Right hindlimb (tissue), 1 donor: ENCODE measurements around the gene ZBTB48.
"Not testable (repeated sequence)": the region's sequence is repeated elsewhere in the genome, so short reads cannot be mapped to it uniquely, and the experiment has no call there.

ENCODE experiments used
- DNase-seq: peaks from one replicate; pipeline ENCODE4 v3.0.0-alpha.2; 2018

ZBTB48 gene

DNA sequence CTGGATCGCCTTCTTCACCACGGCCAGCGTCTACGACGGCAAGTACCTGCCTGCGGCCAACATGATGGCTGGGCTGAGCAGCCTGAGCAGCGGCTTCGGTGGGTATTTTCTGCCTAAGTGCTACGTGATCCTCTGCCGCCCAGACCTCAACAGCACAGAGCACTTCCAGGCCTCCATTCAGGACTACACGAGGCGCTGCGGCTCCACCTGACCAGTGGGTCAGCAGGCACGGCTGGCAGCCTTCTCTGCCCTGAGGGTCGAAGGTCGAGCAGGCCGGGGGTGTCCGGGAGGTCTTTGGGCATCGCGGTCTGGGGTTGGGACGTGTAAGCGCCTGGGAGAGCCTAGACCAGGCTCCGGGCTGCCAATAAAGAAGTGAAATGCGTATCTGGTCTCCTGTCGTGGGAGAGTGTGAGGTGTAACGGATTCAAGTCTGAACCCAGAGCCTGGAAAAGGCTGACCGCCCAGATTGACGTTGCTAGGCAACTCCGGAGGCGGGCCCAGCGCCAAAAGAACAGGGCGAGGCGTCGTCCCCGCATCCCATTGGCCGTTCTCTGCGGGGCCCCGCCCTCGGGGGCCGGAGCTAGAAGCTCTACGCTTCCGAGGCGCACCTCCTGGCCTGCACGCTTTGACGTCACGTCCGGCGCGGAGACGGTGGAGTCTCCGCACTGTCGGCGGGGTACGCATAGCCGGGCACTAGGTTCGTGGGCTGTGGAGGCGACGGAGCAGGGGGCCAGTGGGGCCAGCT lies at the start of gene ZBTB48:
ZBTB48 (plus strand) TSS at position 621 of the 745 bp plus-strand sequence. CDS start 616 bp downstream, outside the sequence.
- DNase-seq, result peak; percentile 100

- DNase-seq, result no peak
Measured at GRCh38 chr1:6530504-6531160, 49.2 kb upstream of the ZBTB48 start.

DNA sequence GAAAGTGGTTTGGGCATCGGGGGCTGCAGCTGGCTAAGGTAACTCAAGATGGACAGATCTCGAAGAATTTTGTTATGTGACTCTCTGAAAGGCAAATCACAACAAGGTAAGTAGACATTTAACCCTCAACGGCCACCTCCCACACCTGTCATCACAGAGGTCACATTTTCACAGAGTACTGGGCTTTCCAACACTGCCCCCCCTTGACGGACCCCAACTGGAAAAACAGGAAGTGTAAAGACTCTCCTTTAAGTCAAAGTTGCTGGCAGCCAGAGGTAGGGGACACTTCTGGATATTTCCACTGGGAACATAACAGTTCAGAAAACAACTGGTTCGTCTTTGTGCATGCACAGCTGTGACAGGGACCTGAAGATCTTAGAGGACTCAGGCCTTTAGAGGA lies 47.8 kb upstream of the ZBTB48 start:
- no peak for DNase-seq

- no peak for DNase-seq
Measured at GRCh38 chr1:6534248-6534822, 45.5 kb upstream of the ZBTB48 start.

DNA sequence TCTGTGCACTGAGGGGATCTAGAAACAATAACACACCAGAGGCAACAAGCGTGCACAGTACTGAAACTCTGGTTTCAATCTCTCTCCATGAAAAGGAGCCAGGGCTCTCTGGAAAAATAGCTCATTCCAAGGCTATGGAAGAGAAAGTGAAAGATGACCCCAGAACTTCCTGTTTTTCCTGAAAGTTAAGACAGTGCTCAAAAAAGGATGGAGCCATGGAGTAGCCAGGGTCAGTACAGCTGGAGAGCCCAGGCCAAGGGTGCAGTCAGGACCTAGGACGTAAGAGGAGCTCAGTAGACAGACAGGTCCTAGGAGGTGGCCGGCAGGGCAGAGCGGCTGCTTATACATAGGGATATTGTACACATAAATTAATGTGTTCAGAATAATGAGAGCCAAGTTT lies 44.6 kb upstream of the ZBTB48 start:
- no peak for DNase-seq

DNA sequence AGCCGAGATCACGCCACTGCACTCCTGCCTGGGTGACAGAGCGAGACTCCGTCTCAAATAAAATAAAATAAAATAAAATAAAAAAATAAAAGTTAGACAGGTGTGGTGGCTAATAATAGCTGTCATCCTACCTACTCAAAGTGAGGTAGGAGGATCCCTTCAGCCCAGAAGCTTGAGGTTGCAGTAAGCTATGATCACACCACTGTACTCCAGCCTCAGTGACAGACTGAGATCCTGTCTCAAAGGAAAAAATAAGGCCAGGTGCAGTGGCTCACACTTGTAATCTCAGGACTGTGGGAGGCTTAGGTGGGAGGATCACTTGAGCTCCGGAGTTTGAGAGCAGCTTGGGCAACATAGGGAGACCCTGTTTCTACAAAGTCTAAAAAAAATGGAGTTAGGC lies 43.5 kb upstream of the ZBTB48 start:
- no peak for DNase-seq

GRCh38 chr1:6538956-6539355 lies 40.8 kb upstream of the ZBTB48 start:
- DNase-seq, result no peak

- DNase-seq, result no peak
Measured at GRCh38 chr1:6544831-6545230, 35.0 kb upstream of the ZBTB48 start.

GRCh38 chr1:6545276-6546112 lies 34.3 kb upstream of the ZBTB48 start:
- no peak for DNase-seq

GRCh38 chr1:6546326-6546725 lies 33.5 kb upstream of the ZBTB48 start:
- DNase-seq, result no peak

GRCh38 chr1:6547301-6547700 lies 32.5 kb upstream of the ZBTB48 start:
- DNase-seq, result no peak

- DNase-seq, result peak; percentile 97
Measured at GRCh38 chr1:6554031-6554906, 25.5 kb upstream of the ZBTB48 start, which contains the start of gene NOL9. TSS of gene NOL9 (minus strand) at chr1:6554513. CDS start at chr1:6554502, 11 bp downstream.

DNA sequence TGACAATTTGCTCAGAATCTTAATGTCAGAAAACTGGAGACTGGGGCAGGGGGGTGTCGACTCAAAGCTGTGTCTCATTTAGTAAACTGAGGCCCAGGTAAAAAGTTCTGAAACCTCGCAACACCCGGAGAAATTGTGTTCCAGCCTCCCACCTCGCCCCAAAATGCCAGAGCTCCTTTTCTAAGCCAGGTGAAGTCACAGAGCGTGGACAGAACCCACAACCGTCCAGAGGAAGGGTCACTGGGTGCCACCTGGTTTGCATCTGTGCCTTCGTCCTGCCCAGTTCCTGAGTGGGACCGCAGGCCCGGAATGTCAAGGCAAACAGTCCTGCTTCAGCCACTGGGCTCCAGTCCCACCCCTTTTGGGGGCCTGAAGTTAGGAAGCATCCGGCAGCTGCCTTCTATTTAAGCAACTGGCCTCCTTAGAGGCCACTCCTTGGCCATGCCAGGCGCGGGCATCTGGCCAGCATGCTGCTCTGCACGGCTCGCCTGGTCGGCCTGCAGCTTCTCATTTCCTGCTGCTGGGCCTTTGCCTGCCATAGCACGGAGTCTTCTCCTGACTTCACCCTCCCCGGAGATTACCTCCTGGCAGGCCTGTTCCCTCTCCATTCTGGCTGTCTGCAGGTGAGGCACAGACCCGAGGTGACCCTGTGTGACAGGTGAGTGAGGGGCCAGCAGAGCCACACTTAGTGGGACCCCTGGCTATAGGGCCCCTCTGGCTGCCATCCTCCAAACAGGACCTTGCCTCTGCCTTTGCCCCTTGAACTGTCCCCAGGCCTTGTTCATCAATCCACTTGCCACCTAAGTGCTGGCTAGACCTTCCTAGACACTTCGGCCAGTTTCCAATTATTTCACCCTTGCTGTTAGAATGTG lies 24.7 kb upstream of the ZBTB48 start, which contains the start of gene TAS1R1:
TAS1R1 (plus strand) TSS at position 401 of the 872 bp plus-strand sequence; CDS start at position 468, 67 bp downstream.
- DNase-seq, result peak; percentile 77

DNA sequence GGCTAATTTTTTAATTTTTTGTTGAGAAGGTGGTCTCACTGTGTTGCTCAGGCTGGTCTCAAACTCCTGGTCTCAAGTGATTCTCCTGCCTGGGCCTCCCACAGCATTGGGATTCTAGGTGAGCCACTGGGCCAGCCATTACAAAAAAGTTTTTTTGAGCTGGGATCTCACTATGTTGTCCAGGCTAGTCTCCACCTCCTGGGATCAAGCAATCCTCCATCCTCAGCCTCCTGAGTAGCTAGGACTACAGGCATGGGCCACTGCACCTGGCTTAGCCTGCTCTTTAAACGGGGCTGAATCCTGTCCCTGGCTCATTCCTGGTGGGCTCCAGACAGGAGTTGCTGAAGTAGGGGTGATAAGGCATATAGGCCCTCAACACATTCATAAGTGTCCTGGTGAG lies 22.2 kb upstream of the ZBTB48 start:
- DNase-seq, result no peak

DNA sequence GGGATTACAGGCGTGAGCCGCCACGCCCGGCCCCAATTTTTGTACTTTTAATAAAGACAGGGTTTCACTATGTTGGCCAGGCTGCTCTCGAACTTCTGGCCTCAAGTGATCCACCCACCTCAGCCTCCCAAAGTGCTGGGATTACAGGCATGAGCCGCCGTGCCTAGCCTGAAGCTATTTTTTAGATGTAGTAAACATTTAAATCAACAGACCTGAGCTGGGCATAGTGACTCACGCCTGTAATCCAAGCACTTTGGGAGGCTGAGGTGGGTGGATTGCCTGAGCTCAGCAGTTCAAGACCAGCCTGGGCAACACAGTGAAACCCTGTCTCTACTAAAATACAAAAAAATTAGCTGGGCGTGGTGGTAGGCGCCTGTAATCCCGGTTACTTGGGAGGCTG lies 20.6 kb upstream of the ZBTB48 start:
- DNase-seq, result not testable (repeated sequence)

GRCh38 chr1:6560267-6560666 lies 19.5 kb upstream of the ZBTB48 start:
- no peak for DNase-seq

- DNase-seq, result no peak
Measured at GRCh38 chr1:6569033-6569432, 10.8 kb upstream of the ZBTB48 start.

DNA sequence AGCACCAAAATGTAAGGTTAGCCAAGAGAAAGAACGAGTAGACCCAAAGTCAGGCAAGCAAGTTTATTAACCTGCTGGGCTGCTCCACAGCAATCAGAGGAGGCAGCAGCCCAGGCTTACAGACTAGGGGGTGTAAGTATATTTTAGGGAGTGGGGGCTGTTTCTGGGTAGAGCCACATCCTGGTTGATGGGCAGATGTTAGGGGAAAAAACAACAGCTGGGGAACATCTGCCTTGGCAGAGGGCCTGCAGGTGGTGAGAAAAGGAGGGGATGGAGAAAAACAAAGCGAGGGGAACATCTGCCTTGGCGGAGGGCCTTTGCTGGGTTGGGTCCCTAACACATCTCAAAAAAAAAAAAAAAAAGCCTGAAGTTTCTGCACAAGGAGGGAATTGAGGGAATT lies 9.7 kb upstream of the ZBTB48 start:
- DNase-seq, result no peak

DNA sequence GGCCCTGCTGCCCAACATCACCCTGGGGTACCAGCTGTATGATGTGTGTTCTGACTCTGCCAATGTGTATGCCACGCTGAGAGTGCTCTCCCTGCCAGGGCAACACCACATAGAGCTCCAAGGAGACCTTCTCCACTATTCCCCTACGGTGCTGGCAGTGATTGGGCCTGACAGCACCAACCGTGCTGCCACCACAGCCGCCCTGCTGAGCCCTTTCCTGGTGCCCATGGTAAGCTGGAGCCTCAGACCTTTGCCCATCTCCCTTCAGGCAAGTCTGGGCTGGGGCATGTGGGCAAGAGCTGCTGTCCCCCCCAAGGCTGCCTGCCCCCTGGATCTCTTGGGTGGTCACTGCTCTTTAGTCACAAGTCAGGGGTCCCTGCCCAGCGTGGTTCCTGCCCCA lies 8.8 kb upstream of the ZBTB48 start:
- no peak for DNase-seq

- DNase-seq, result no peak
Measured at GRCh38 chr1:6572653-6573383, 7.0 kb upstream of the ZBTB48 start.
